NCI-H460 (cell line): ENCODE data around the gene CSNK1D. TPM values are rescaled to one million over a fixed set of nuclear protein-coding genes. Genes with fewer than 3 reads are reported as not detected.
A peak's percentile ranks its signal among the peaks of the same experiment; 100 is the strongest.
"Not testable (repeated sequence)": the region's sequence is repeated elsewhere in the genome, so short reads cannot be mapped to it uniquely, and the experiment has no call there.

Experiments
- DNase-seq: peaks from one replicate; pipeline ENCODE4 v3.0.0-alpha.2; 2016; ENCODE audit warnings: low read depth; ENCODE audit errors: extremely low read depth
- total RNA-seq: library from RNA; depleted of rRNA; stranded (reverse); fragments of >200 nt; shearing (Covaris generic); gene quantifications from 2 replicates; pipeline ENCODE4 v1.2.3, GENCODE V29; 2014

CSNK1D gene
- total RNA-seq, 1 experiment from 2014 or later: 31.6 TPM

- DNase-seq: peak; percentile 81
Measured at GRCh38 chr17:82217530-82218204, 55.8 kb downstream of the CSNK1D start.

GRCh38 chr17:82217120-82217529, 56.4 kb downstream of the CSNK1D start:
- DNase-seq: no peak

GRCh38 chr17:82216301-82217119, 57.0 kb downstream of the CSNK1D start:
- peak; percentile 76 for DNase-seq

GRCh38 chr17:82215972-82216300, 57.6 kb downstream of the CSNK1D start:
- DNase-seq: no peak

GRCh38 chr17:82215095-82215971, 58.2 kb downstream of the CSNK1D start:
- DNase-seq: no peak

- no peak for DNase-seq
Measured at GRCh38 chr17:82214012-82214628, 59.4 kb downstream of the CSNK1D start.

- DNase-seq: no peak
Measured at GRCh38 chr17:82213251-82214011, 60.1 kb downstream of the CSNK1D start.

GRCh38 chr17:82212331-82213250, 60.9 kb downstream of the CSNK1D start, which contains the start of gene CCDC57:
Gene CCDC57, minus strand, starts transcription at chr17:82212842. Its CDS starts 10,898 bp downstream, at chr17:82201944.
- DNase-seq: no peak

GRCh38 chr17:82210655-82211054, 62.8 kb downstream of the CSNK1D start:
- DNase-seq: not testable (repeated sequence)

- peak; percentile 82 for DNase-seq
Measured at GRCh38 chr17:82205720-82206508, 67.6 kb downstream of the CSNK1D start.

- DNase-seq: no peak
Measured at GRCh38 chr17:82204831-82205719, 68.4 kb downstream of the CSNK1D start.

GRCh38 chr17:82203920-82204319, 69.6 kb downstream of the CSNK1D start:
- no peak for DNase-seq

GRCh38 chr17:82202981-82203380, 70.5 kb downstream of the CSNK1D start:
- no peak for DNase-seq

GRCh38 chr17:82201498-82201910, 72.0 kb downstream of the CSNK1D start:
- no peak for DNase-seq

- no peak for DNase-seq
Measured at GRCh38 chr17:82200743-82201497, 72.6 kb downstream of the CSNK1D start.

GRCh38 chr17:82200135-82200534, 73.4 kb downstream of the CSNK1D start:
- DNase-seq: no peak
